Adipose tissue (tissue), 3 donors: ENCODE measurements around the gene EPB41L4B. TPM values are rescaled to one million over a fixed set of nuclear protein-coding genes. Genes with fewer than 3 reads are reported as not detected.
"Not testable (repeated sequence)": the region's sequence is repeated elsewhere in the genome, so short reads cannot be mapped to it uniquely, and the experiment has no call there.

Source experiments
- H3K27ac ChIP-seq: one replicate; pipeline ENCODE4 v1.5.1; 2013; ENCODE audit warnings: low read depth, low read length
- WGBS, 3 donors: extraction: QIAGEN DNeasy Blood & Tissue Kit; methylation state at CpG; one replicate each; pipeline ENCODE4 v1.1.7; 2013; 5-methylcytosine and 5-hydroxymethylcytosine counted together
- polyA plus RNA-seq, 3 donors: library from polyadenylated mRNA; stranded (reverse); fragments of 200-250 nt; gene quantifications; one replicate each; pipeline ENCODE4 v1.2.3, GENCODE V29; 2013
- donor health status: healthy with polysubstance abuse.
- donor health status: Bipolar disorder and iron deficiency.
- donor health status: healthy.

Gene EPB41L4B
- polyA plus RNA-seq, result 100 to 1,000 TPM in 1 of 3 donors, 10 to 100 TPM in 1, 1 to 10 TPM in 1; 6.7 to 129 (median 34.7) TPM

- no peak within 1 kb of the TSS for H3K27ac ChIP-seq
- WGBS, 3 donors, result 0 to 2% (median 1%) methylated on average over 40 to 69 of the region's 72 CpGs
These were observed at the start of gene EPB41L4B for GRCh38 chr9:109320742-109321448. TSS of gene EPB41L4B (minus strand) at chr9:109321059. CDS start at chr9:109320446, 613 bp downstream.

DNA sequence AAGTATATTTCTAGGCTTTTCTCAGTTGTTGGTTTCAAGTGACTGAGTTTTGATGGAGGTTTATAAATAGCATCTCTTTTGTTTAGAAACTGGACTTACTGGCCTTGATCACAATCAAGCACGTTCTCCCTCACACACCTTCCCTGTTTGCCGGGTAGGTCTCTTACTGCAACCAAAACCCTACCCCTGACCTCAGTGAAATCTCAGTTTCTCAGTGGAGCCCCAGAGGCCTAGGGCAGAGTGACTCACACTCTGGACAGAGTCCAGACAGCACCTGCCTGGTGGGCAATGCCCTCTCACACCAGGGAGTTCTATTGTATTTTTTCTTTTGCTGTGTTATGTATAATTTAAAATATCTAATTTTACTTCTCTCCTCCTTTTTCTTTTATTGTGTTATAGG, 48.4 kb upstream of the EPB41L4B start:
- 47 to 78% (median 62%) methylated on average over 2 of the region's 2 CpGs for WGBS, 3 donors
- H3K27ac ChIP-seq, result no peak overlapping the region

- WGBS, 3 donors, result 81 to 82% (median 81%) methylated on average over 5 of the region's 5 CpGs
- H3K27ac ChIP-seq, result no peak overlapping the region
These were observed 39.9 kb upstream of the EPB41L4B start for GRCh38 chr9:109360771-109361170.

DNA sequence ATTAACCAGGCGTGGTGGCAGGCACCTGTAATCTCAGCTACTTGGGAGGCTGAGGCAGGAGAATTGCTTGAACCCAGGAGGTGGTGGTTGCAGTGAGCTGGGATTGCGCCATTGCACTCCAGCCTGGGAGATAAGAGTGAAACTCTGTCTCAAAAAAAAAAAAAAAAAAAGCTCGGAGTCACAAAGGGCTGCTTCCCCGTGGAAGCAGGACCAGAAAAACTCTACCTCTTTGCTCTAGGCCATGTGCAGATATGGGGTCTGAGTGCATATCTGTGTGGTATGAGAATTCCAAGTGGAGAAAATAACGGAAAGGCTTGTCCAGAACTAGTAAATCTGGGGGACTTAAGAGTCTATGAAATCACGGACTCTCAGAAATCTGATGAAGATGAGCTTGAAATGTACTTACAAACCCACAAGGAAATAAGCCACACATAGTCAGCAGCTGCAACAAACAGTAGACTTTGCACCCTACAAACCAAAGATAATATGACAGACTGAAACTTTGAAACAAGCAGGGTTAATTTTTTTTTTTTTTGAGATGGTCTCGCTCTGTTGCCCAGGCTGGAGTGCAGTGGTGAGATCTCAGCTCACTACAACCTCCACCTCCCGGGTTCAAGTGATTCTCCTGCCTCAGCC, 38.2 kb upstream of the EPB41L4B start:
- 78 to 87% (median 83%) methylated on average over 8 of the region's 8 CpGs for WGBS, 3 donors
- not testable (repeated sequence) for H3K27ac ChIP-seq

GRCh38 chr9:109355564-109356297, 34.9 kb upstream of the EPB41L4B start:
- 85 to 88% (median 86%) methylated on average over 21 of the region's 21 CpGs for WGBS, 3 donors

GRCh38 chr9:109354190-109354589, 33.3 kb upstream of the EPB41L4B start:
- H3K27ac ChIP-seq, result no peak overlapping the region
- whole genome bisulfite sequencing, 3 donors, result 75 to 85% (median 78%) methylated on average over 2 of the region's 2 CpGs

More at GRCh38 chr9:109355564-109356297, 34.9 kb upstream of the EPB41L4B start:
- no peak overlapping the region for H3K27ac ChIP-seq

GRCh38 chr9:109351032-109351431, 30.2 kb upstream of the EPB41L4B start:
- WGBS, 3 donors, result 64 to 87% (median 76%) methylated on average over 5 of the region's 5 CpGs

GRCh38 chr9:109349421-109349846, 28.6 kb upstream of the EPB41L4B start:
- no peak overlapping the region for H3K27ac ChIP-seq

More at GRCh38 chr9:109351032-109351431, 30.2 kb upstream of the EPB41L4B start:
- no peak overlapping the region for H3K27ac ChIP-seq

DNA sequence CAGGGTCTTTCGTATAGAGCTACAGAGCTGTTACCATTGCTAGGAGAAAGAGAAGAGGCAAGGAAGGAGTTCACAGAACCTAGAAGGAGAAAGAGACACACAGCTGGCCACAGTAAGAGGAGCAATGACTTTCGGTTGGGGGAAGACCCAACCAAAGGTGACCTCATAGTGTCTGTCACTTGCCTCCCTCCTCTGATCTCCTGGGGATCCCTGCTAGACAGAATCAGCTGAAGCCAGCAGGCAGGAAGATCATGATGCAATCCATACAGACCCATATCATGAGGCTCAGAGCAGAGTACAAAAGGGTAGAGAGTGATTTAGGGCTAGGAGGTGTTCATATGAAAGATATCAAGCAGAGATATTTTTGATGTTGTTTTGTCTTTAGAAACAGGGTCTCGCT, 26.0 kb upstream of the EPB41L4B start:
- no peak overlapping the region for H3K27ac ChIP-seq
- 75 to 91% (median 82%) methylated on average over 3 of the region's 3 CpGs for WGBS, 3 donors

GRCh38 chr9:109344866-109345265, 24.0 kb upstream of the EPB41L4B start:
- no peak overlapping the region for H3K27ac ChIP-seq
- 34 to 71% (median 54%) methylated on average over 3 of the region's 3 CpGs for WGBS, 3 donors

DNA sequence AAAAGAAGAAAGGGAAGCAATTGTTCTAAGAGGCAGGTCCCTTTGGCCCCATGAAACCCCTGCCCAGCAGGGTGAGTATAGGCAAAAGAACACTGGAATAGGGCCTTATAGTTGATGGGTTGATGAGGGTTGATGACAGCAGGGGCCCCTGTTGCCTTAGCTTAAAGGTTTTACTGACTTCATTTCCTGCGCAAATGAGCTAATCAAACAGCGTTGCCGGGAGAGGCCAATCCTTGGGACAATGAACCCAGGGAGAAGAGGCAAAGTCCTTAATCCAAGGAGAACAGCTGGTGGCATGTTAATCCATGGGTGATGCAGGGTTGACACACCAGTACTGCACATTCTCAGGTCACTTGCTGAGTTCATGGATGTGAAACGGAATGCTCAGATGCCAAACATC, 22.0 kb upstream of the EPB41L4B start:
- H3K27ac ChIP-seq, result no peak overlapping the region
- WGBS, 3 donors, result 82 to 93% (median 90%) methylated on average over 4 of the region's 4 CpGs

DNA sequence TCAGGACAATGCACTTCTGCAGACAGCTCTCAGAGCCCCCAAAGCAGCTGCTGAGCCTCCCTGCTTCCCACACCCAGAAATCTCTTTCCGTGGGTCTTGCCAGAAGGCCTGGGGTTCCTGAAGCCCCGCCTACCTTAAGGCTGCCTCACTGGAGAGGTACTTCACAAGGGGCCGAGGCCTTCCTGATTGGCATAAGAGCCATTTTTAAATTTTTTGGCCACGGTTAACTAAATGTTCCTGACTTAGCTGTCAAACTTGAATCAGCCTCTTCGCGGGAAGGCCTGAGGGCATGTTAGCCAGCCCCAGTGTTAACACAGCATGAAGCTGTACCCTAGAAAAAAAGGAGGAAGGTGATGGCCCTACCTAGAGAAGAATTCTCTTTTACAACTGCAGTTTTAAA, 20.7 kb upstream of the EPB41L4B start:
- WGBS, 3 donors, result 53 to 60% (median 58%) methylated on average over 6 of the region's 6 CpGs
- no peak overlapping the region for H3K27ac ChIP-seq

DNA sequence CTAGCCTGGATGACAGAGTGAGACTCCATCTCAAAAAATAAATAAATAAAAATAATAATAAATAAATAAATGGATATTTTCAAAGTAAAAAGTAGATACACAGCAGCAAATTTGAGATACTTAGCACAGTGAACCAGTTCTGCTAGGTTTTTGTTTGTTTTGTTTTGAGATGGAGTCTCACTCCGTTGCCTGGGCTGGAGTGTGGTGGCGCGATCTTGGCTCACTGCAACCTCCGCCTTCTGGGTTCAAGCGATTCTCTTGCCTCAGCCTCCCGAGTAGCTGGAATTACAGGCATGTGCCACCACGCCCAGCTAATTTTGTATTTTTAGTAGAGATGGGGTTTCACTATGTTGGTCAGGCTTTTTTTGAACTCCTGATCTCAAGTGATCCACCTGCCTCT, 20.1 kb upstream of the EPB41L4B start:
- 81 to 94% (median 82%) methylated on average over 7 of the region's 7 CpGs for WGBS, 3 donors
- not testable (repeated sequence) for H3K27ac ChIP-seq

DNA sequence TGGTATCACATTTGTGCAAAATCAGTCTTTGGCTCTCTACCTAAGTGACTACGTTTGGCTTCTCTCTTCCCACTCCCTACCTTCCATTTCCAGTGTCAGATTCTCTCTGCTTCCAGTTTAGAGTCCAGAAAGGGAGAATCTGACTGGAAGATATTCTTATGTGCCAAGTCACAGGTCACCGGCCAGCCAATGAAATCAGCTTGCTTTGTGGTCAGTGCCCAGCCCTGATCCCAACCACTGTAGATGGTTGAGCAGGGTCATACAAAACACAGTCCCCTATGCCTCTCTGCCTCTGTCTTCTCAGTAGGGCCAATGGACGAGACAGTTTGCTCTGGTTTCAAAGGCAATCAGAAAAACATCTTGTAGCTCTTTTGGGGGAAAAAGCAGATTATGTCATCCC, 15.6 kb upstream of the EPB41L4B start:
- no peak overlapping the region for H3K27ac ChIP-seq
- 78 to 86% (median 82%) methylated on average over 3 of the region's 3 CpGs for WGBS, 3 donors

DNA sequence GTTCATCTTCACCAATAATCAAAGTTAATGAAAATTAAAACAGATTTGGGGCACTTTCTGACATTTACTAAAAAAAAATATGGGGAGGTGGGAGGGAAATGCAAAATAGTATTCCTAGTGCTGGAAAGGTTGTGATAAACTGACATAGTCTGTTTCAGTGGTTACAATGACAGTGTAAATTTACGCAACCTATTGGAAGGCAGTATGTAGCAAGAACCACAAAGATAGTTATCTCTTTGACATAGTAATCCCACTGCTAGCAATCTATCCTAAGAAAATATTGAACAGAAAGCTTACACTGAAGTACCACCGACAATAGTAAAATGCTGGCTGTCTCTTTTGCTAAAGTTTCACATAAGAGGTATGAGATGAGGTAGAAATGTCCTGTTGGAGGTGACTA, 15.1 kb upstream of the EPB41L4B start:
- no peak overlapping the region for H3K27ac ChIP-seq
- 66 to 89% (median 75%) methylated on average over 2 of the region's 2 CpGs for whole genome bisulfite sequencing, 3 donors

DNA sequence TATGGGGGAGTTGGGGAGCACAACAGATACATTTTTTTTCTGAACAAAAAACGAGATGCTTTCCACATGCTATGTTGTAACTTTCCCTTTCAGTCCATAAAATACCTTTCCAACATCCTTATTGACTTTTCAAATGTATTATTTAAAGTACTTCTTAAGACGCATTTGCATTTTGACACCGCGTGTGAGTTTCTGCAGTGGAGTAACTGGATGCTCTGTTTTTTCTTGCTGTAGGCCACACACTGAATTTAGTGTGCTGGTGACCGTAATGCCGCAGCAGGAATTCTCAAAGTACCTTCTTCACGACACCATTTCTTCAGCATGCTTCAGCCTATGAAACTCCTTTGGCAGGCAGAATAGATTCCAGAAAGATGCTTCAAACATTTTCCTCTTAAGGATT, 14.3 kb upstream of the EPB41L4B start:
- 71 to 80% (median 79%) methylated on average over 7 of the region's 7 CpGs for WGBS, 3 donors
- no peak overlapping the region for H3K27ac ChIP-seq

DNA sequence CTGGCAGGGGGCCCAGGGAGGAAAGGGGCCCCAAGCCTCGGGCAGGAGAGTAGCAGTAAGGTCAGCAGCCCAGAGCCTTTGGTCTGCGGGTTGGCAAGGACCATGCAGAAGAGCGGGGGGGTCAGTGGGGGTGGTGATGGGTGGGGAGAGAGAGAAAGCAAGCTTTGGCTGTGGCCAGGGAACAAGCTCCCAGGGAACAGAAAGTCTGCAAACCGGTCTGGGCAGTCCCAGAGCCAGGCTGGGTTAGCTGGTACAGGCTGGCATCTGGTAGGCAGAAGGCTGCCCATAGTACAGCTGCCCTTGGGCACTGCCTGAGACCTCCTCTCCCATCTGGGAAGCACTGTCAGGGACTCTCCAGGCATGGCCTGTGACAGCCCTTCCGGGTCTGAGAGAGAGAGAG, 10.5 kb upstream of the EPB41L4B start:
- 18 to 54% (median 38%) methylated on average over 4 to 5 of the region's 5 CpGs for WGBS, 3 donors
- H3K27ac ChIP-seq, result no peak overlapping the region

DNA sequence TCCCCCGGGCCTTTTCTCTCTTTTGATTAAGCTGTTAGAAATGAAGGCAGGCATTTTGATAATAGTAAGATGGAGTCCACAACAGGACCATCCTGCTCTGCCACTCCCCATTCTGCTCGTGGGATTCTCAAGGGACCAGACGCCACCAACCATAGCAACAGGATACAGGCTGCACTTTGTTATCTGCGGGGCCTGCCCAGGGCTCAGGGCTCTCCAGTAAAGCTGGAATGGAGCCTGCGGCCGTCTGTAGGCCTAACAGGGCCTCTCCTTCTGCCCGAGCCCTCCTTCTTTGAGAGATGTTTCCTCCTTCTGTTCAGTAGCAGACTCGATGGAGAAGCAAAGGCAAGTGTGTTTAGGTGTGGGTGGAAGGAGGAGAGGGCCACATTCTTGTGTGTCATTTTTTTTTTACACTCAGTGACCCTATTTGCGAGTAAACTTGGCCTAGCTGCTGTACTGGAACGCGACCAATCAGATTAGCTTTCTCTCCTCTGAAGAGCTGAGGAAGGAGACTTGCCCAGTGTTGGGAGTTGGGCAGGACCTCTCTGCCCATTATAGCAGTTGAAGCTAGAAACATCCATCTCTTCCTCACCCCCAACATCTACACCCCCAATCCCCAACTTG, 8.9 kb upstream of the EPB41L4B start:
- WGBS, 3 donors, result 22 to 60% (median 60%) methylated on average over 11 of the region's 11 CpGs

More for the DNA sequence above, 8.9 kb upstream of the EPB41L4B start:
- H3K27ac ChIP-seq, result no peak overlapping the region
